Coronary artery (tissue), 2 donors: Measurements from ENCODE around the gene ACP1.

Source experiments
- DNase-seq: peaks from one replicate; pipeline ENCODE4 v3.0.0-alpha.2; 2017; ENCODE audit warnings: low spot score
- H3K27ac ChIP-seq, 2 donors: fragments of 200-600 bp; sonication (generic); one replicate each; pipeline ENCODE4 v1.5.1; 2016 to 2019
- H3K4me3 ChIP-seq: fragments of 200-600 bp; sonication (generic); 2 replicates; pipeline ENCODE4 v1.5.1; 2016; ENCODE audit warnings: mild to moderate bottlenecking, moderate library complexity
- TF ChIP-seq, protein P1 (sequence below): fragments of 200-600 bp; sonication (generic); IDR thresholded peaks from one replicate; pipeline ENCODE4 v1.5.1; 2019; ENCODE audit warnings: antibody characterized with exemption

ACP1 gene

DNA sequence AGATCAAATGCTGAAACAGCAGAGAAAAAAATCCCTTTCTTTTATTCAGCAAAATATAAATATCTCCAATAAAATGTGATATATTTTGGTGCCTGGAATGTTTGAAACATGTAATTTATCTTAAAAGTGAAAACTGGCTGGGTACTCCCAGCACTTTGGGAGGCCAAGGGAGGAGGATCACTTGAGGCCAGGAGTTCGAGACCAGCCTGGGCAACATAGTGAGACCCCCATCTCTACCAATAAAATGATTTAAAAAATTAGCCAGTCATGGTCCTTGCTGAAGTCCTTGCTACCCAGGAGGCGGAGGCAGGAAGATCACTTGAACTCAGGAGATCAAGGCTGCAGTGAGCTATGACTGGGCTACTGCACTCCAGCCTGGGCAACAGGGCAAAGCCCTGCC lies 9.6 kb upstream of the ACP1 start:
- Histone ChIP-seq H3K4me3 (no peak overlapping the region), H3K27ac (no peak overlapping the region)
- DNase-seq, result no peak
- TF ChIP-seq, protein P1, sequence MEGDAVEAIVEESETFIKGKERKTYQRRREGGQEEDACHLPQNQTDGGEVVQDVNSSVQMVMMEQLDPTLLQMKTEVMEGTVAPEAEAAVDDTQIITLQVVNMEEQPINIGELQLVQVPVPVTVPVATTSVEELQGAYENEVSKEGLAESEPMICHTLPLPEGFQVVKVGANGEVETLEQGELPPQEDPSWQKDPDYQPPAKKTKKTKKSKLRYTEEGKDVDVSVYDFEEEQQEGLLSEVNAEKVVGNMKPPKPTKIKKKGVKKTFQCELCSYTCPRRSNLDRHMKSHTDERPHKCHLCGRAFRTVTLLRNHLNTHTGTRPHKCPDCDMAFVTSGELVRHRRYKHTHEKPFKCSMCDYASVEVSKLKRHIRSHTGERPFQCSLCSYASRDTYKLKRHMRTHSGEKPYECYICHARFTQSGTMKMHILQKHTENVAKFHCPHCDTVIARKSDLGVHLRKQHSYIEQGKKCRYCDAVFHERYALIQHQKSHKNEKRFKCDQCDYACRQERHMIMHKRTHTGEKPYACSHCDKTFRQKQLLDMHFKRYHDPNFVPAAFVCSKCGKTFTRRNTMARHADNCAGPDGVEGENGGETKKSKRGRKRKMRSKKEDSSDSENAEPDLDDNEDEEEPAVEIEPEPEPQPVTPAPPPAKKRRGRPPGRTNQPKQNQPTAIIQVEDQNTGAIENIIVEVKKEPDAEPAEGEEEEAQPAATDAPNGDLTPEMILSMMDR, result no peak

DNA sequence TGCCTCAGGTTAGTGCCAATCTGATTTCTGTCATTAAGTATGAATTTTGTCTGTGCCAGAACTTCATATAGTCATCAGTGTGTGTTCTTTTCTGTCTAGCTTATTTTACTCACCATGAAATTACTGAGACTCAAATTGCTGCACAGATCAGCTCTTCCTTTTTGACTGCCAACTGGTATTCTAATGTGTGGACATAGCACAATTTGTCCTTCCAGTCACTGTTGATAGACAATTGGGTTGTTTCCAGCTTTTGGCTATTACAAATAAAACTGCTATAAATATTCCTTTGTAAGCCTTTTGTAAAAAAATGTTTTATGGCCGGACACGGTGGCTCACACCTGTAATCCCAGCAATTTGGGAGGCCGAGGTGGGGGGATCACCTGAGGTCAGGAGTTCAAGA lies 8.7 kb upstream of the ACP1 start:
- Histone ChIP-seq H3K4me3 (no peak overlapping the region), H3K27ac (no peak overlapping the region)
- TF ChIP-seq, protein P1, result no peak
- no peak for DNase-seq

DNA sequence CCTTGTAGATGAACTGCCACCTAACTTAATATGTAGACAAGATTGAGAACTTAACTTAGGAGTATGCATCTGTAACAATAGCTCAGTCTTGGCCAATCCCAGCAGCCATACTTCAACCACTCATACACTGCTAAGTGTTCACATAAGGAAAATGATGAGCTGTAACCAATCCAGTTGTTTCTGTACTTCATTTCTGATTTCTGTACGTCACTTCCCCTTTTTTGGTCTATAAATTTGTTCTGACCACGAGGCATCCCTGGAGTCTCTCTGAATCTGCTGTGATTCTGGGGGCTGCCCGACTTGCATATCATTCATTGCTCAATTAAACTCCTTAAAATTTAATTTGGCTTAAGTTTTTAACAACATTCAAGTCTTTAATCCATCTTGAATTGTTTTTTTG lies 7.3 kb upstream of the ACP1 start:
- no peak overlapping the region for H3K27ac ChIP-seq
- H3K4me3 ChIP-seq, result no peak overlapping the region
- DNase-seq, result no peak
- TF ChIP-seq, protein P1, result no peak

- no peak overlapping the region for H3K27ac ChIP-seq
- no peak overlapping the region for H3K4me3 ChIP-seq
- TF ChIP-seq, protein P1, result no peak
- no peak for DNase-seq
These were observed 6.9 kb upstream of the ACP1 start for GRCh38 chr2:257842-258241.

GRCh38 chr2:258933-259332 lies 5.8 kb upstream of the ACP1 start:
- TF ChIP-seq, protein P1, result no peak
- no peak for DNase-seq
- H3K4me3 ChIP-seq, result no peak overlapping the region
- H3K27ac ChIP-seq, result no peak overlapping the region

DNA sequence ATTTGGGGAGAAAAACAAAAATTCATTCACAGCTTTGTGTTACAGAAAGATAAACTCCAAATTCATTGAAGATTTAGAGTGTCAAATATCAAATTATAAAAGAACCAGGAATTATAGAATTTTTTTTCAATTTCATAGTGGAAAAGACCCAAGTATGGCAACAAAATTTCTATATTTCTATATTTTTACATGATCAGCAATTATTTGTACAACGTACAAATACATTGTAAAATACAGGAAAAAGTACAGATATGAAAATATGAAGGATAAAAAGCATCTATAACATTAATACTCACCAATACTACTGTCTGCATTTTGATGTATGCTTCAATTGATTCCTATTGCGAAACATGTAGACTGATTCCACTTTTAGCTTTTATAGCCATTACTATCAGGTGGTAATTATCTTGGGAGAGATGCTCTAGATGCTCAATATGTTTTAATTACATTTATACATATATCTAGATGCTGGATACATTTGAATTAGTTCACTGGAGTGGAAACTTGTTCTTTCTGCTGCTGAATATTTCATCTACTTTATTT lies 4.9 kb upstream of the ACP1 start:
- TF ChIP-seq, protein P1, result no peak
- DNase-seq, result no peak
- Histone ChIP-seq H3K4me3 (no peak overlapping the region), H3K27ac (no peak overlapping the region)

- Histone ChIP-seq H3K4me3 (no peak overlapping the region), H3K27ac (no peak overlapping the region)
- TF ChIP-seq, protein P1, result no peak
- no peak for DNase-seq
These were observed 4.1 kb upstream of the ACP1 start for GRCh38 chr2:260507-261161.
